GM23338 (cell line): ENCODE results near the gene TBX2. TPM values are rescaled to one million over a fixed set of nuclear protein-coding genes. Genes with fewer than 3 reads are reported as not detected.
A peak's percentile ranks its signal among the peaks of the same experiment; 100 is the strongest.

Experiments
- ATAC-seq: fragments of 200-7000 bp; cut with Tn5 transposase; 3 replicates; pipeline ENCODE4 v1.9.1; 2020
- DNase-seq: peaks from one replicate; pipeline ENCODE4 v3.0.0-alpha.2; 2015; ENCODE audit warnings: low spot score
- H2AFZ ChIP-seq: fragments of 200-600 bp; sonication (generic); 2 replicates; pipeline ENCODE4 v1.8.0; 2016; ENCODE audit warnings: antibody characterized with exemption, mild to moderate bottlenecking, moderate library complexity
- H3F3A ChIP-seq: fragments of 200-600 bp; sonication (generic); replicated peaks from 2 replicates; pipeline ENCODE4 v1.8.0; 2017; ENCODE audit warnings: antibody characterized with exemption, mixed run types, low read depth
- H3K27ac ChIP-seq: fragments of 200-600 bp; sonication (generic); 2 replicates; pipeline ENCODE4 v1.6.1; 2016; ENCODE audit warnings: low read depth
- H3K27me3 ChIP-seq: fragments of 200-600 bp; sonication (generic); 2 replicates; pipeline ENCODE4 v1.8.0; 2016; ENCODE audit warnings: mild to moderate bottlenecking, mixed run types, moderate library complexity; ENCODE audit not compliant: insufficient read depth
- H3K36me3 ChIP-seq: fragments of 200-600 bp; sonication (generic); 2 replicates; pipeline ENCODE4 v1.8.0; 2016; ENCODE audit warnings: mild to moderate bottlenecking; ENCODE audit not compliant: insufficient read depth
- H3K4me1 ChIP-seq: fragments of 200-600 bp; sonication (generic); 2 replicates; pipeline ENCODE4 v1.8.0; 2016; ENCODE audit warnings: mild to moderate bottlenecking, moderate library complexity; ENCODE audit not compliant: insufficient read depth
- H3K4me2 ChIP-seq: fragments of 200-600 bp; sonication (generic); 2 replicates; pipeline ENCODE4 v1.7.1; 2017; ENCODE audit warnings: mixed run types
- H3K4me3 ChIP-seq: fragments of 200-600 bp; sonication (generic); 2 replicates; pipeline ENCODE4 v1.6.1; 2016; ENCODE audit warnings: mixed run types
- H3K79me2 ChIP-seq: fragments of 200-600 bp; sonication (generic); replicated peaks from 2 replicates; pipeline ENCODE4 v1.8.0; 2017; ENCODE audit warnings: mild to moderate bottlenecking; ENCODE audit not compliant: insufficient read depth
- H3K9me2 ChIP-seq: fragments of 200-600 bp; sonication (generic); 2 replicates; pipeline ENCODE4 v1.8.0; 2017; ENCODE audit not compliant: insufficient read depth
- H4K20me1 ChIP-seq: fragments of 200-600 bp; sonication (generic); replicated peaks from 2 replicates; pipeline ENCODE4 v1.8.0; 2017; ENCODE audit warnings: mild to moderate bottlenecking; ENCODE audit not compliant: insufficient read depth
- H3K27ac Mint-ChIP-seq: 2 replicates; pipeline ENCODE4 v1.8.0; 2020; ENCODE audit warnings: inconsistent platforms, mild to moderate bottlenecking, moderate library complexity, mixed read lengths
- H3K27me3 Mint-ChIP-seq: 3 replicates; pipeline ENCODE4 v1.8.0; 2022; ENCODE audit warnings: low read depth, mild to moderate bottlenecking, moderate library complexity, mixed read lengths, inconsistent platforms; ENCODE audit not compliant: insufficient read depth, poor library complexity
- H3K36me3 Mint-ChIP-seq: 3 replicates; pipeline ENCODE4 v1.8.0; 2021; ENCODE audit warnings: low read depth, mild to moderate bottlenecking, inconsistent platforms, moderate library complexity, mixed read lengths
- H3K4me1 Mint-ChIP-seq: 3 replicates; pipeline ENCODE4 v1.8.0; 2020; ENCODE audit warnings: mild to moderate bottlenecking, inconsistent platforms, mixed read lengths
- H3K4me3 Mint-ChIP-seq: 3 replicates; pipeline ENCODE4 v1.8.0; 2021; ENCODE audit warnings: moderate library complexity, mild to moderate bottlenecking, inconsistent platforms, mixed read lengths
- H3K9me3 Mint-ChIP-seq: 3 replicates; pipeline ENCODE4 v1.8.0; 2020; ENCODE audit warnings: moderate library complexity, mild to moderate bottlenecking, inconsistent platforms, mixed read lengths
- EZH2 ChIP-seq: fragments of 200-600 bp; sonication (generic); IDR thresholded peaks from one replicate; pipeline ENCODE4 v1.8.0; 2017; ENCODE audit warnings: antibody characterized with exemption, mild to moderate bottlenecking, low read depth; ENCODE audit not compliant: unreplicated experiment
- EZH2phosphoT487 ChIP-seq: fragments of 200-600 bp; sonication (generic); IDR thresholded peaks from one replicate; pipeline ENCODE4 v1.8.1; 2018; ENCODE audit warnings: antibody characterized with exemption; ENCODE audit not compliant: unreplicated experiment
- JUNB ChIP-seq: IDR thresholded peaks from one replicate; pipeline ENCODE4 v1.6.1; 2016; ENCODE audit warnings: antibody characterized with exemption; ENCODE audit not compliant: unreplicated experiment
- NANOG ChIP-seq: IDR thresholded peaks from 2 replicates; pipeline ENCODE4 v1.6.1; 2016; ENCODE audit warnings: antibody characterized with exemption, borderline replicate concordance
- POLR2AphosphoS5 ChIP-seq: IDR thresholded peaks from 2 replicates; pipeline ENCODE4 v1.6.1; 2016; ENCODE audit warnings: antibody characterized with exemption, low read depth
- STAT1 ChIP-seq: IDR thresholded peaks from one replicate; pipeline ENCODE4 v1.6.1; 2016; ENCODE audit warnings: antibody characterized with exemption; ENCODE audit not compliant: unreplicated experiment
- polyA plus RNA-seq: library from polyadenylated mRNA; unstranded; fragments of >200 nt; fragmentation: Nextera tagmentation; extraction: Ambion mirVana; gene quantifications from 2 replicates; pipeline ENCODE4 v1.2.1, GENCODE V29; 2016
- total RNA-seq: library from RNA; depleted of rRNA; stranded (reverse); fragments of >200 nt; shearing (Covaris generic); gene quantifications from 2 replicates; pipeline ENCODE4 v1.2.3, GENCODE V29; 2014
- TF ChIP-seq, protein P1 (sequence below): IDR thresholded peaks from one replicate; pipeline ENCODE4 v1.6.1; 2018; ENCODE audit warnings: antibody characterized with exemption; ENCODE audit not compliant: unreplicated experiment
- TF ChIP-seq, protein P2 (sequence below): fragments of 250-450 bp; sonication (Bioruptor Pico); IDR thresholded peaks from 2 replicates; pipeline ENCODE4 v1.5.0; 2020; ENCODE audit warnings: mild to moderate bottlenecking, moderate library complexity

Gene TBX2
- total and polyA plus RNA-seq, 2 experiments from 2014 or later = not detected

DNA sequence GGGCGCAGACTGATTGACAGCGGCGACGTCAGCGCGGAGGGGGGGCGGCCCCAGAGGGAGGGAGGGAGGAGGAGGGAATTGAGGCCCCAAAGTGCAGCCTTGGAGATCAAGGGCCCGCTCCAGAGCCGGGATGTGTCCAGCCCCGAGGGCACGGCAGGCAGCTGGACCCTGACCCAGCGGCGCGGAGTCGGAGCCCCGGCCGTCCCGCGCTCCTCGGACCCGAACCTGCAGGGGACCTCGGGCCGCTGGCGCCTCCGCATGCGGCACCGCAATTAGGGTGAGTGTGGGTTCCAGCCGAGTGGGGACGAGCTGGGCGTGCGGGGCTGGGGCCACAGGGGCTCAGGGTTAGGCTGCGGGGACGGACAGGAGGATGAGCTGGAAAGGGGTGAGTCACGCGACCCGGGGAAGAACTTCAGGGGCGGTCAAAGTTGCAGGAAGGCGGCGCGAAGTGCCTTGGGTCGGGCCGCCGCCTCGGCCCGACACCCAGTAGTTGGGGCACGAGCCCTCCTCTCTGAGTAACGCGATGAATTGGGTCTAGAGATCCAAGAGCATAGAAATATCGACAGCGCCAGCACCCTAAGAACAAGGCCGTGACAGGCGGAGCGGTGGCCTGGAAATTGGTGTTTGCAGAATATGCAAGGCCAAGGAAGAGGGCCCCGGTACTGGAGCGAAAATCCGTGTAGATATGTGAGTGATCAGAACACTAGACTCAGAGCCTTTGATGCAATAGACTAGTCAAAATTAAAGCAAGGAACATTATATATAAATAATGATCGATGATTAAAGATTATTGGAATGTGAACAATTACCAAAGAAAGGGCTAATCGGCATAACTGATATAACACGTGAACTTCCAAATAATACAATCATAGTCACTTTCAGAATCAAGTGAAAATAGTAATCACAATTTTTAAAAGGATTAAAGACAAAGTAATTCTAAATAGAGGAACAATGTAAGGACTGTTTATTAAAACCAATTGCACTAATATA is 53.0 kb downstream of the TBX2 start, which contains the start of gene TBX4 (continued):
- TF ChIP-seq NANOG (no peak), STAT1 (no peak), EZH2phosphoT487 (peak; percentile 44), JUNB (no peak), POLR2AphosphoS5 (no peak)
- TF ChIP-seq, protein P1, sequence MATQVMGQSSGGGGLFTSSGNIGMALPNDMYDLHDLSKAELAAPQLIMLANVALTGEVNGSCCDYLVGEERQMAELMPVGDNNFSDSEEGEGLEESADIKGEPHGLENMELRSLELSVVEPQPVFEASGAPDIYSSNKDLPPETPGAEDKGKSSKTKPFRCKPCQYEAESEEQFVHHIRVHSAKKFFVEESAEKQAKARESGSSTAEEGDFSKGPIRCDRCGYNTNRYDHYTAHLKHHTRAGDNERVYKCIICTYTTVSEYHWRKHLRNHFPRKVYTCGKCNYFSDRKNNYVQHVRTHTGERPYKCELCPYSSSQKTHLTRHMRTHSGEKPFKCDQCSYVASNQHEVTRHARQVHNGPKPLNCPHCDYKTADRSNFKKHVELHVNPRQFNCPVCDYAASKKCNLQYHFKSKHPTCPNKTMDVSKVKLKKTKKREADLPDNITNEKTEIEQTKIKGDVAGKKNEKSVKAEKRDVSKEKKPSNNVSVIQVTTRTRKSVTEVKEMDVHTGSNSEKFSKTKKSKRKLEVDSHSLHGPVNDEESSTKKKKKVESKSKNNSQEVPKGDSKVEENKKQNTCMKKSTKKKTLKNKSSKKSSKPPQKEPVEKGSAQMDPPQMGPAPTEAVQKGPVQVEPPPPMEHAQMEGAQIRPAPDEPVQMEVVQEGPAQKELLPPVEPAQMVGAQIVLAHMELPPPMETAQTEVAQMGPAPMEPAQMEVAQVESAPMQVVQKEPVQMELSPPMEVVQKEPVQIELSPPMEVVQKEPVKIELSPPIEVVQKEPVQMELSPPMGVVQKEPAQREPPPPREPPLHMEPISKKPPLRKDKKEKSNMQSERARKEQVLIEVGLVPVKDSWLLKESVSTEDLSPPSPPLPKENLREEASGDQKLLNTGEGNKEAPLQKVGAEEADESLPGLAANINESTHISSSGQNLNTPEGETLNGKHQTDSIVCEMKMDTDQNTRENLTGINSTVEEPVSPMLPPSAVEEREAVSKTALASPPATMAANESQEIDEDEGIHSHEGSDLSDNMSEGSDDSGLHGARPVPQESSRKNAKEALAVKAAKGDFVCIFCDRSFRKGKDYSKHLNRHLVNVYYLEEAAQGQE = no peak

DNA sequence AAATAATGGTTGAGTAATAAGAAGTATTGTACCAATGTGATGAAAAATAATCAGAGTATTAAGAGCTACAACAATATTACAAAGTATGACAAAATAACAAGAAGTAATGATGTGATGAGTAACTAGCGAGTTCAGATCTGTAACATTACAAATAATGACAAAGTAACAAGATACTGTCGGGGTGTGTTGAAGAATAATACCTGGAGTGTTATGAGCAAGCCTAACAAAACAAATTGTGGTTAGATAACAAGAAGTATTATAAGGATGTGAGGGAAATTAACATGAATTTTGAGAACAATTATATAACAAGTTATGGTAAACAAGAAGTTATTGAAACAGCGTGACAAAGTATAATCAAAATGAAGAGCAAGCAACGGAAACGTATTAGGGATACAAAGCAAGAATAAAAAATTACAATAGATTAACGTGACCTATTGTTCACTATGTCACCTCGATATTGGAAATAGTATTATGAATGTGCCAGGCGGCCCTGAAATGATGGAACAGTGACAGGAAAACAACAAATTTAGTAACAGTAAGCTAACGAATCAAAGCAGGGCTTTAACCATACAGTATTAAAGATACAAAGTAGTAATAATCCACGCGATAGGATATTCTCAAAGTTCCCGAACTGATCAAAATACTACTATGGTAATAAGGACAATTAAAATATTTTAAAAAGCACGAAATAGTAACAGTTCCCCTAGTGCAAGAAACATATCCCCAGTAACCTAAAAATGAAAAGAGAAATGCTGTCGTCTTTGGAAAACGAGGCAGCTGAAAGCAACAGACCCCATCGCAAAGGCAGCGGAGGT is 54.1 kb downstream of the TBX2 start:
- Mint-ChIP-seq H3K27me3 (peaks cover 97% of the 10 kb centered on the region), H3K9me3 (peaks cover 8% of the 10 kb centered on the region), H3K36me3 (peaks cover 3% of the 10 kb centered on the region; the same call in 1 of the 3 replicates), H3K4me3 (peak overlapping the region; percentile 55), H3K27ac (no peak overlapping the region), H3K4me1 (peaks cover 43% of the 10 kb centered on the region)
- H3K4me2 ChIP-seq = peak overlapping the region; percentile 60; the same call in 1 of the 2 replicates
- H3F3A ChIP-seq = 0 out of 2 replicates have a peak, but pooled peaks cover 4% of the 10 kb centered on the region
- H3K36me3 ChIP-seq = no peaks in the 10 kb centered on the region
- H3K79me2 ChIP-seq = no peaks in the 10 kb centered on the region
- H2AFZ ChIP-seq = peak overlapping the region; percentile 74; the same call in 1 of the 2 replicates
- peaks cover 34% of the 10 kb centered on the region; the same call in 1 of the 2 replicates for H3K4me1 ChIP-seq
- no peak overlapping the region for H3K27ac ChIP-seq
- peaks cover 100% of the 10 kb centered on the region for H3K27me3 ChIP-seq
- peak overlapping the region; percentile 34; the same call in 1 of the 2 replicates for H3K4me3 ChIP-seq
- no peak for DNase-seq
- H3K9me2 ChIP-seq = no peaks in the 10 kb centered on the region
- H4K20me1 ChIP-seq = peaks cover 9% of the 10 kb centered on the region; the same call in 1 of the 2 replicates
- no peak for ATAC-seq
- peak; percentile 99 for TF ChIP-seq EZH2
- TF ChIP-seq, protein P2, sequence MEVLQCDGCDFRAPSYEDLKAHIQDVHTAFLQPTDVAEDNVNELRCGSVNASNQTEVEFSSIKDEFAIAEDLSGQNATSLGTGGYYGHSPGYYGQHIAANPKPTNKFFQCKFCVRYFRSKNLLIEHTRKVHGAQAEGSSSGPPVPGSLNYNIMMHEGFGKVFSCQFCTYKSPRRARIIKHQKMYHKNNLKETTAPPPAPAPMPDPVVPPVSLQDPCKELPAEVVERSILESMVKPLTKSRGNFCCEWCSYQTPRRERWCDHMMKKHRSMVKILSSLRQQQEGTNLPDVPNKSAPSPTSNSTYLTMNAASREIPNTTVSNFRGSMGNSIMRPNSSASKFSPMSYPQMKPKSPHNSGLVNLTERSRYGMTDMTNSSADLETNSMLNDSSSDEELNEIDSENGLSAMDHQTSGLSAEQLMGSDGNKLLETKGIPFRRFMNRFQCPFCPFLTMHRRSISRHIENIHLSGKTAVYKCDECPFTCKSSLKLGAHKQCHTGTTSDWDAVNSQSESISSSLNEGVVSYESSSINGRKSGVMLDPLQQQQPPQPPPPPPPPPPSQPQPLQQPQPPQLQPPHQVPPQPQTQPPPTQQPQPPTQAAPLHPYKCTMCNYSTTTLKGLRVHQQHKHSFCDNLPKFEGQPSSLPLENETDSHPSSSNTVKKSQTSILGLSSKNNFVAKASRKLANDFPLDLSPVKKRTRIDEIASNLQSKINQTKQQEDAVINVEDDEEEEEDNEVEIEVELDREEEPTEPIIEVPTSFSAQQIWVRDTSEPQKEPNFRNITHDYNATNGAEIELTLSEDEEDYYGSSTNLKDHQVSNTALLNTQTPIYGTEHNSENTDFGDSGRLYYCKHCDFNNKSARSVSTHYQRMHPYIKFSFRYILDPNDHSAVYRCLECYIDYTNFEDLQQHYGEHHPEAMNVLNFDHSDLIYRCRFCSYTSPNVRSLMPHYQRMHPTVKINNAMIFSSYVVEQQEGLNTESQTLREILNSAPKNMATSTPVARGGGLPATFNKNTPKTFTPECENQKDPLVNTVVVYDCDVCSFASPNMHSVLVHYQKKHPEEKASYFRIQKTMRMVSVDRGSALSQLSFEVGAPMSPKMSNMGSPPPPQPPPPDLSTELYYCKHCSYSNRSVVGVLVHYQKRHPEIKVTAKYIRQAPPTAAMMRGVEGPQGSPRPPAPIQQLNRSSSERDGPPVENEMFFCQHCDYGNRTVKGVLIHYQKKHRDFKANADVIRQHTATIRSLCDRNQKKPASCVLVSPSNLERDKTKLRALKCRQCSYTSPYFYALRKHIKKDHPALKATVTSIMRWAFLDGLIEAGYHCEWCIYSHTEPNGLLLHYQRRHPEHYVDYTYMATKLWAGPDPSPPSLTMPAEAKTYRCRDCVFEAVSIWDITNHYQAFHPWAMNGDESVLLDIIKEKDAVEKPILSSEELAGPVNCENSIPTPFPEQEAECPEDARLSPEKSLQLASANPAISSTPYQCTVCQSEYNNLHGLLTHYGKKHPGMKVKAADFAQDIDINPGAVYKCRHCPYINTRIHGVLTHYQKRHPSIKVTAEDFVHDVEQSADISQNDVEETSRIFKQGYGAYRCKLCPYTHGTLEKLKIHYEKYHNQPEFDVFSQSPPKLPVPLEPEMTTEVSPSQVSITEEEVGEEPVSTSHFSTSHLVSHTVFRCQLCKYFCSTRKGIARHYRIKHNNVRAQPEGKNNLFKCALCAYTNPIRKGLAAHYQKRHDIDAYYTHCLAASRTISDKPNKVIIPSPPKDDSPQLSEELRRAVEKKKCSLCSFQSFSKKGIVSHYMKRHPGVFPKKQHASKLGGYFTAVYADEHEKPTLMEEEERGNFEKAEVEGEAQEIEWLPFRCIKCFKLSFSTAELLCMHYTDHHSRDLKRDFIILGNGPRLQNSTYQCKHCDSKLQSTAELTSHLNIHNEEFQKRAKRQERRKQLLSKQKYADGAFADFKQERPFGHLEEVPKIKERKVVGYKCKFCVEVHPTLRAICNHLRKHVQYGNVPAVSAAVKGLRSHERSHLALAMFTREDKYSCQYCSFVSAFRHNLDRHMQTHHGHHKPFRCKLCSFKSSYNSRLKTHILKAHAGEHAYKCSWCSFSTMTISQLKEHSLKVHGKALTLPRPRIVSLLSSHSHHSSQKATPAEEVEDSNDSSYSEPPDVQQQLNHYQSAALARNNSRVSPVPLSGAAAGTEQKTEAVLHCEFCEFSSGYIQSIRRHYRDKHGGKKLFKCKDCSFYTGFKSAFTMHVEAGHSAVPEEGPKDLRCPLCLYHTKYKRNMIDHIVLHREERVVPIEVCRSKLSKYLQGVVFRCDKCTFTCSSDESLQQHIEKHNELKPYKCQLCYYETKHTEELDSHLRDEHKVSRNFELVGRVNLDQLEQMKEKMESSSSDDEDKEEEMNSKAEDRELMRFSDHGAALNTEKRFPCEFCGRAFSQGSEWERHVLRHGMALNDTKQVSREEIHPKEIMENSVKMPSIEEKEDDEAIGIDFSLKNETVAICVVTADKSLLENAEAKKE (CRISPR knock-in tag) = no peak
- TF ChIP-seq, protein P1 = no peak
